Effector CD8-positive, alpha-beta T cell (primary cell): Measurements from ENCODE around the gene ZRANB2.
A peak's percentile ranks its signal among the peaks of the same experiment; 100 is the strongest.

ENCODE experiments used
- DNase-seq: peaks from one replicate; lab custom pipeline; 2025; lab: John Stamatoyannopoulos, UW

ZRANB2 gene

DNA sequence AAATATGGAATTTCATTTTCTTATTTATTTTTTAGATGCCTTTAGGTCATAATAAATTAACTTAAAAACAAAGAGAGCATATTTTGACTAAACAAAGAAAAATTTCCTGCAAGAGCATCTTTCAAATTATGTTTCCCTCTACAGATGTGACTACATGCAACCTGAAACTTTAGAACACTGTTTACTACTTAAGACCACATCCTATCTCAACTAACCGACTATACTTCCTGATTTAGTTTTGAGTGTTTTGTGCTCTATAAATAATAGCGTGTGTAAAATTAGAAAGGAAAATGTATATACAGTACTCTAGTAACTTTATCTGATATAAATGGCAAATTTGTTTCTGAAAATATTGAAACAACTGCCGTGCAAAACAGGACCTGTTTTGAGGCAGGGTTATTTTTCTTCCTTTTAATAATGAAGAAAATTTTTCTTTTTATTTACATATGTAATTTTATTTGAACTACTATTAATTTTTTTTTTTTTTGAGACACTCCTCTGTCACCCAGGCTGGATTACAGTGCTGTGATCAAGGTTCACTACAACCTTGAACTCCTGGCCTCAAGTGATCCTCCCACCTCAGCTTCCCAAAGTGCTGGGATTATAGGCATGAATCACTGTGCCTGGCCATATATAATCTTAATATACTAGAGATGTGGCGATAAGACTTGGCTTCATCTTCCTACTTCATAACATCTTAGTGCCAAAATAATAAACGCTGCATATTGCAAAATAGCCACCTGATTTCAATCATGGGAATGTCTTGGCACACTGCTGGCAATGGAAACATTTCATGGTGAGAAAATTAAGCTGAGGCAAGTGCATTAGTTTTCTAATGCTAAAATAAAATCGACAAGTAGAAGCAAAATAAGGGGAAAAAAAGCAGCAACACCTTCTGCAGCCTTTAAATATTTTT, 12.3 kb downstream of the ZRANB2 start:
- DNase-seq: no peak

DNA sequence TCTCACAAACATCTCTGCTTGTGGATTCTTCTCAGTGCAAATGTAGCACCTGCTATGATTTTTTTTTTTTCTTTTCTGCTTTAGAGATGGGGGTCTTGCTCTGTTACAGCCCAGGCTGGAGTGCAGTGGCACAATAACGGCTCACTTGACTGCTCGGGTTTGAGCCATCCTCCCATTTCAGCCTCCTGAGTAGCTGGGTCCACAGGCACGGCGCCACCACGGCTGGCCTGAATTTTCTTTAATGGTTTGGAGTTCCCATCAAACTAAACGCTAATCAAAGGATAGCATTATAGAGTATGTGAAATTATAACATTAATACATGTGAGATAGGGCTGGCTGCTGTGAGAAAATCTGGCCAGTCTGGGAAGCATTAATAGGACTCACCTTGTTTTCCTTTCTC, 26.0 kb downstream of the ZRANB2 start:
- DNase-seq: no peak

DNA sequence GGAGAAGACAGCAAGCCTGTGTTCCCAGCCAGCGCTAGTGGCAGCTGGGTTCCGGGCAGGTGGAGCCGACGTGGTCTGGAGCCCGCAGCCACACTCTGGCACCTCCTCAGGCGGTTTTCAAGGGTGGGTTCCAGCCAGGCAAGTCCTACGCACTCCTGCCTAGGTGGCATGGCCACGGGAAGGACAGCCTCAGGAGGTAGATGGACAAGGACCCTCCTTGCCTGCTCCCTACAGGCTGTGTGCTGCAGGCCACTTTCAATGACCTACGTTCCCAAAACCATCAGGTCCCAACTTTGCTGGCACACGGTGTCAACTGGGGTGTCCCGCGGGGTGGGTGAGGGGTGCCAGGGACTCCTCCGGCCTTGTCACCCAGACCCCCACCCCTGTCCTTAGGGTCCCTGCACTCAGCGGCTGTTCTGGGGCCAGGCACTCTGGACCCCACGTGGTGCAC, 26.5 kb downstream of the ZRANB2 start:
- DNase-seq: no peak

DNA sequence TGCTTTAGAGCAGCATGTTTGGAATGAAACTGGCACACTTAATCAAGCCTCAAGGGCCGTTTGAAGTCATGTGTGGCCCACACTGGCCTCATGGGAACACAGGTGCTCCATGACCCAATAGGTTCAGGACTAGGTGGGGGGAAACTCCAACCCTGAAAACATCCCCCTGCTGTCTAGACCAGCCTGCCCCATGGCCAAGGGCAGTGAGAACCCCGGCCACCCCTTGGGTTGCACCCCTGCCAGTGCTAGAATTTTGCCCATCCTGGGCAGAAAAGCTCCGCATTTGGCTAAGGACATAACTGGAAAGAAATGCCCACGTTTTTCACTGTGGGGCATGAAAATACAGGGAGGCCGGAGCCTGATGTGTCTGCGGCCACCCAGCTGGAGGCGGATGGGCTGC, 27.1 kb downstream of the ZRANB2 start:
- no peak for DNase-seq

DNA sequence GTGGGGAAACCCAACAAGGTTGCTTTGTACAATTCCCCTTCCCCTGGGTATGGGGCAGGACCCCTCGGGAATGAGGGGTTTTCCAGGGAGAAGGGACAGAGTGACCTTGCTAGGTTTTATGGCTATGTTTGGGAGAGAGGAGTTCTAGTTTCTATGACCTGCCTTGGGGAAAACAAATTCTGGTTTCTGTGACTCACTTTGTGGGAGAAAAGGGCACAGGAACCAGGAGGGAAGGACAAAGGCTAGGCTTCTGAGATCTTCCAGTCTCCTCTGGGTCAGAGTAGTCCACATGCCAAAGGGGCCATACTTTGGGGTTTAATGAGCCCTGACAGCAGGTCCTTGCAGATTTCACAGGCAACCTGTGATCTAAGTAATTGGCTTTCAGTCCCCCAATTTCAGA, 27.7 kb downstream of the ZRANB2 start:
- DNase-seq: no peak

DNA sequence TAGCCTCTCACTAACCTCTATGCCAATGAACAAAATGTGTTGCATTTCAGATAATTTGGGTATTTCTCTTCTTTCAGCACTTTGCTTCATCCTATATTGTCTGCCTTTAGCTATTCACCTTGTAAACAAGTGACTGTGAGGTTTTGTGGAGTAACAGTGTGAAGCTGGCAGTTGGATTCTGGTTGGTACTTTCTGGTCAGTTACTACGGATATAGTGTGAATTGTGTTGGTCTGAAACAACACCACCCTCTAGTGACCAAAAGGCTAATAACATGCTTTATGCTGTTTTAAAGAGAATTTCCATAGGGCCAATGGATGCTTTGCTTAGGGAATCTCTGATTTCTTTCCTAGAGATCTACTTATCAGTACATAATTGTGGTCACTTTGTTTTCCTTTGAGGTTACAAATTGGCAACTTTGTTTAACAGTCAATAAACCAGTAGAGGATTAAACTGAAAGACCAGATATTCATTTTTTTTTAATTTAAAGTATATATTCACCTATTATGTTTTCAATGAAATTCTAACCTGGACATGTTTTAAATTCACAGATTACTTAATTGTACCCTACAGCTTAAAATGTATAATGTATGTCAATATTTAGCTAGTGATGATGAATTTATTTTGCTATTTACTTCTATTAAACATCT, 30.8 kb downstream of the ZRANB2 start:
- no peak for DNase-seq

DNA sequence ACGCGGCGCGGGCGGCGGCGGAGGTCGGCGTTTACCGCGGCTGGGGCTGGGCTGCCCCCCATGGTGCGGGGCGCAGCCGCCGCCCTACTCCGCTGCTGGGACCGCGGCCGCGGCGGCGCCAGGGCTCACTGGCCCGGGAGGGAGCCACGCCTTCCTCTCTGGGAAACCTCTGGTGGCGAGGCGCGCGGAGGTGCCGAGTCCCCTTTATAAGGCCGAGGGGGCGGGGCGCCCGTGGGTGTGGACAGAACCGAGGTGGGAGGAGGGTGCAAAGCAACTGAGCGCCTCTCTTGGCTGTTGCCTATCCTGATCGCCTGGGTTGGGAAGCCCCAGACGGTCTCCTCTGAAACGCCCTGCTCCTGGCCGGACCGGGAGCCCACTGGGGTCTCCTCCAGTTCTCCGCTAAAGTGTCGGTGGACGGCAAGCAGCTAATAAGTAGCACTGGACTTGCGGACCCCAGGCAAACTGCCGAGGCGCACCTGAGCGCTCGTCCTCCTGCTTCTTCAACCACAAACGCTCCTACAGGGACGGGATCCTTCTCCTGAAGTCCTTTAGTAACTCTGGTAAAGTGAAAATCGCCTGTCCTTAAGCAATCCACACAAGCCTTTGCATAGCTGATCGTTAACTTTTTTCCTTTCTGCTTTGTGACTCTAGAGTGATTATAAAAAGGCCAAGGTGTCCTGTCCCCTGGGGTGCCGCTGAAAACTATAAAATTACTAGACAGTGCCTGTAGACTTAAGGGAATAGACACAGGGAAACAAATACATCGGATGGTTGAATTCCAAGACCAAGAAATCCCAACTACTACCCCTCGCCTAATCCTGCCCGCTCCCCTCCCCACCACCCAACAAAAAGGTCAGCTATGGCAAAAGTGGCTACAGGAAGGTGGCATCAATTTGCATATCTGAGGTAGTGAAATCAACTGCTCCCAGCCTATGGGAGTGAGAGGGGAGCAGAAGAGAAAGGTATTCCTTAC, 32.9 kb downstream of the ZRANB2 start, which contains the start of gene PTGER3:
TSS of gene PTGER3 (minus strand) at position 182 of the 973 bp plus-strand sequence. CDS start 239 bp downstream, outside the sequence.
- peak; percentile 33 for DNase-seq

DNA sequence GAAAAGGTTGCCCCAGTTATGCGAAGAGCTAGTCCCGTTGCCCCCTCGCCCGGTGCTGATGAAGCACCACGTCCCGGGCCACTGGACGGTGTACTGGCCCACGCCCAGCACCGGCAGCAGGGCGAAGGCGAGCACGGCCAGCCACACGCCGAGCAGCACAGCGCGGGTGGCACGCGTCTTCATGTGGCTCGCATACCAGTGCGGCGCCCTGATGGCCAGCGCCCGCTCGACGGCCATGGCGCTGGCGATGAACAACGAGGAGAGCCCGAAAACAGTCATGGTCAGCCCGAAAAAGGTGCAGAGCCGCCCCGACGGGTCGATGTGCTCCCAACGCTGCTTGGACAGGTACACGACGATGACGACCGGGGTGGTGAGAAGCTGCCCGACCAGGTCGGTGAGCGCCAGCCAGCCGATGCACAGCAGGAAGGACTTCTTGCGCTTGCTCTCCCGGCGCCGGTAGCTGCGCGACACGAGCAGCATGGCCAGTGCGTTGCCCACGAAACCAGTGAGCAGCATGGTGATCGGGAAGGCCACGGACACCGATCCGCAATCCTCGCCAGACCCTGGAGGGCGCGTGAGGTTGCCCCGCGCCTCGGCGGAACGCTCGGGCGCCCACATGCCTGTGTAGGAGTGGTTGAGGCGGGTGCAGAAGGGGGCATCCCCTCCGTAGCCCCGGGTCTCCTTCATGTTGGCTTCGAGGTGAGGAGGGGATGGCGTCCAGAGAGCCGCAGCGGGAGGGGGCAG, 33.8 kb downstream of the ZRANB2 start:
- no peak for DNase-seq

DNA sequence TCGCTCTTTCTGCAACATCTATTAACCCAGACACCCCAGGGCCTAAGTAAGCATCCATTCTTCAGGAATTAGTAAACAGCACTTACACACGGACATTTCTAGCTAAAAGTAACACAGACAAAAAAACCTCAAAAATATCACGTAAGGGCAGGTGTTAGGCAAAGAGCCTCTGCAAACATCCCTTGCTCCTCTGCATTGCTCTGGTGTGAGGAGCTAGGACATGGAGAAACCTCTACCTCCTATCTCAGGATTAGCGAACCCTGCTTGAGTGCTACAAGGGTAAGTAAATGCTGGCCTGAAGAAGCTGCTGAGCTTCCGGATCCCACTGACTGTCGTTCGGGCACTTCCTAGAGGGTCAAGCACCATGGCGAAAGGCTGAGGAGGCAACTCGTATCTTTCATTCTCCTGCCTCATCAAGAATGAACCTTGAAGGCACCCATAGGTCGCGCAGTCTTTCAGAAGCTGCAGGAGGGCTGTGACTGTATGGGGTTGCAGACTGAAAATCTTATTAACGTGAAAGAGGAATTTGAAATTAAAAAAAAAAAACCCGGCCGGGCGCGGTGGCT, 35.3 kb downstream of the ZRANB2 start:
- DNase-seq: no peak

DNA sequence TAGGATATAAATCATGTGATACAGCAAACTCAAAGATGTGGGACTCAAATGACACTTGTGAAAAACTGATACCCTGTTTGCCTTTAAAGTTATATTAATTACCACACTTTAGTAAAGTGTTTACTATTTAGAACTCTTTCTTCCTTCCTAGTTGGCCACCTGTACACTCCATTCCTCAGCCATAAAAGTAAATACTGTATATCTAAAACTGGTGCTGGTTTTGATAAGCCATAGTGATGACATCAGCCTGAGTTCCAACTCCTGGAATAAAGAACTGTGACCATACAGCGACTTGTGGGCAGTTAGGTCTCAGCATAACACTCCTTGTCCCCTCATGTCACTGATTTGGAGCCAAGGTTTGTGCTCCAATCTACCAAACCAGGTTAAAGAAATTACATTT, 36.0 kb downstream of the ZRANB2 start:
- DNase-seq: no peak

DNA sequence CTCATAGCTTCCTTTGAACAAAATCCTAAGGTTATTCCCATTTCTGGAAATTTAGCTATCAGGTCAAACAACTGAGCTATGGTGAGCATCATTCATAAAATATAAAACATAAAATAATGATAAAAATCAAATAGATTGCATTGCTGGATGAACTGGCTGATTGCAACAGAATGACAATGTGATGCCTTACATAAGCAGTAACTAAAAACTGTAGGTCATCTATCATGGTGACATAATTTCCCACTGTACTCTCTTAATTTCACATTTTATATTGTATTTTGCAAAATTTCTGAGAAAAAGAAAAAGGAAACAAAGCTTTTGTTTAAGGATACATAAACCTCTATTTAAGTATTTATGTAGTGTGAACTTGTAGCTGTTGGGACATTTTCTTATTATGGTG, 37.8 kb downstream of the ZRANB2 start:
- no peak for DNase-seq

DNA sequence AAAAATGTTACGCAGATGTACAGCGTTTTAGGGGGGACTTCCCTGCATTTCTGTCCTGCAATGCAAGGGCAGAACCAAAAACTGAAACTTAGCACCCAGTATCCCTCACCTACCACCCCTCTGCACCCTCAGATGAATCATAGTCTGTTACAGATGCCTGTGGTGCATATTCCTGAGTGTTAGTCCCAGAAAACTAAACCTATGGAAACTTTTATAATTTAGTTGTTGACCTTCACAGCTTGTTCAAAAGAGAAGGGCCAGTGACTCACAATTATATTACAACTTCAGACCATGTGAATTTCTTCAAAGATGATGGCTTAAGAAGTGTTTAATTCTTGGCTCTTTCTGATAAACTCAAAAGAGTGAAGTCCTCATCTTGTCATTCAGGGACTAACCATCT, 39.0 kb downstream of the ZRANB2 start:
- DNase-seq: no peak

DNA sequence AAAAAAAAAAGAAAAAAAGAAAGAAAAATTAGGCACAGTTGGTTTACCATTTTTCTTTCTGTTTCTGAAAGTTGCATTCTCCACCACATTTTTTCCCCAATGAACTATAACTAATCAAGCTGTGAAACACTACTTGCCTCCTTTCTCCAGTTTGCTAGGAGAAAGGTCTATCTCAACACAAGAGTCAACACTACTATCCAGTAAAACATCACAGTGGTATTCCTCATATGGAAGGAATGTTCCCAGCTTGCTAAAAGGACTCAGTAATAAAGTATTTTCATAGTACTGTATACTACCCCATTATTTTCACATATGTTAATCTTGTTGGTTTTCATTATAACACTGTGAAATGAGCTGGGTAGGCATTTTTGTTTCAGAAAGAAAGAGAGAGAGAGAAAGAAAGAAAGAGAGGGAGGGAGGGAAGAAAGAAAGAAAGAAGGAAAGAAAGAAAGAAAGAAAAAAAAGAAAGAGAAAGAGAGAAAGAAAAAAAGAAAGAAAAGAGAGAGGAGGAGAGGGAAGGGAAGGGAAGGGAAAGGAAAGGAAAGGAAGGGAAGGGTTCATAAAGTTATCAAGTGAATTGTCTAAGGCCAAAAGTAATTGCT, 41.1 kb downstream of the ZRANB2 start:
- DNase-seq: no peak

DNA sequence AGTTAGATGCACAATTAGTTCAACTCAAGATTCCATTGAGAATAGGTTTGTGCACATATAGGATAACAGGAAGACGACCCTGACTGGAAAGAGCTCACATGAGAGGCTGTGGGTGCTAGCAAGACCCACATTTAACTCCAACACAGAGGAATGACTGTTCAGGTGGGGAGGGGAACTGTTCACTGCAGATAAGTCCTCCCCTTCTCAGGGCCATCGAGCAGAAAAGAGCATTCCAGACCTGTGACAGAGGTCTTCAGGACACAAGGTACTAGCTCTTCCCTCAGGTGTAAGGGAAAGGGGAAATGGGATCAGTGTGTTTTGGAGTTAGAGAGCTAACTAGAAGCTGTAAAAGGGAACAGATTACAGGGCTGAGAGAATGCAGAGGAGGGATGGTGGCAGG, 41.9 kb downstream of the ZRANB2 start:
- no peak for DNase-seq

DNA sequence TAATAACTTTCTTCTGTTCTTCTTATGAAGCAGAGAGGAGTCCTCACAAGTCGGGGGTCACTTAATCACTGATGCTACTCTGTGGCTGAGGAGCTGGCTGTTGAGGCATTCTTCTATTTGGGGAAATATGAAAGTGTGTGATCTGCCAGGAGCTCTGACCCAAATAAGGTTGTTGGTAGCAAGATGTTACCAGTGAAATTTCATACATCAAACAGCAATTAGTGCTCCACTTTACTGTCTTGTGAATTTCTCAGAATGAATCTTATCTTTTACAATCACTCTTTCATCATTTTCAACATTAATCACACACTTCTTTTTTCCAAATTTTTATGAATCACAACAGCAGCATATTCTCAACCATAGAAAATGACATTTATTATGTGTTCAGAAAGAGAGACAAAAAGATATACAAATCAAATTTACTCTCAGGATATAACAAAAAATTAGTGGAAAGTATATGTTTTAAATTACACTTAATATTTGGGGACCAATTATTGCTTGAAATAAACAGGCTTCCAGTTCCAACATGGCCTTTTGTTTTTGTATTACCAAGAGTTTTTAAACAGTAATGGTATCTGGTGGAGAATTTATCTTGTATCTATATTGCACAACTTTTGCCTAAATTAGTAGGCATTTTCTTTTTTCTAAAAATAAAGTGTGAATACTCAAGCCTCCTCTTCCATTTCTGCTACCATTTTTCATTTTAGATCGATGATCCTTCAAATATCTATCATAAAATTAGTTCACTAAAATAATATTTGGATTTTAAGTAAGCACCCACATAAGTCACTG, 42.8 kb downstream of the ZRANB2 start:
- DNase-seq: no peak

DNA sequence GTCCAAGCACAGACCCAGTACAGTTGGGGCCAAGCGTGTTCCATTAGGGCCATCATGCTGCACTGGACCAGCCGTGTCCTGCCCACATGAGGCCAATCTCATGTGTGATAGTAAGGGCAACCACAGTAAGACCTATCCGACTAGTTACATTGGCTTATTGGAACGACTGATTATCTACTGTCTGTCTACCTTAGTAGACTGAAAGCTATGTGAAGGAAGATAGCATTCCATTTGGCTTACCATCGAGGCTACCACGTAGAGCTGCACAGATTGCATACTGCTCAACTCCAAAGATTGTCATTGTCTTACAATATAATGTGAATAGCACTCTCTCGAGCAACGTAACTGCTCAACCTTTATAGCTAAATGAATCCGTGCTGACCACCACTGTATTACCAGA, 43.8 kb downstream of the ZRANB2 start:
- DNase-seq: no peak

DNA sequence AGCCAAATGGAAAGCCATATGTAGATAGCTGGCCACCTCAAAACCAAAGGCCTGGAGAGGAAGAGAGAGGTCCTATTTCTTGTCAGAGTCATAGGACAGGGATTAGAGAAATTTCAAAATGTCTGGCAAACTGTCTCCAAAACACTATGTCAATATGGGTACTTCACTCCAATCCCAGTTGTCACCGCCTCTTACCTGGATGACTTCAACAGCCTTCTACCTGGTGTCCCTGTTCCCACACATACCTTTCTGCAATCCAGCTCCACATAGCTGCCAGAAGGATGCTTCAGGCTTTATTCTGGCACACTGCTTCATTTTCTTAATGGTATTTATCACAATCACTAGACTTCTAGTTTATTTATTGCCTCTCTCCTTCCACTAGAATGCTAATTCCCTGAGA, 47.7 kb downstream of the ZRANB2 start:
- no peak for DNase-seq

DNA sequence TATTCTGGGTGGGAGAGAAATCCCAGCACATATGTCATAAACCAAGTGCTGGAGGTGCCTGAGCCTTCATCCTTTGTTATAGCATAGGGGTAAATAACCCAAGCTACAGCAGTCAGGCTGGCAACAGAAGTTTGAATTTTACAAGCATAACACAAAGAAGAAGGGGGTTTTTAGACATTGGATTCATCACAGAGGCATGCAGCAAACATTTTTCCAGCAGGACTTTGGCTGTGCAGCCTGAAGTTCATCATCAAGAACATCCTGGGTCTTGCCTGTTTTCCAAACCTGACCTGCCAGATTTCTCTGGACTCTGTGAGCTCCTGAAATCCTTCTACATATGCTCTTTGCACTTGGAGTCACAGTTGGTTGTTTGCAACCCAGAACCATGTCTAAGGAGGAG, 49.4 kb downstream of the ZRANB2 start:
- DNase-seq: no peak

DNA sequence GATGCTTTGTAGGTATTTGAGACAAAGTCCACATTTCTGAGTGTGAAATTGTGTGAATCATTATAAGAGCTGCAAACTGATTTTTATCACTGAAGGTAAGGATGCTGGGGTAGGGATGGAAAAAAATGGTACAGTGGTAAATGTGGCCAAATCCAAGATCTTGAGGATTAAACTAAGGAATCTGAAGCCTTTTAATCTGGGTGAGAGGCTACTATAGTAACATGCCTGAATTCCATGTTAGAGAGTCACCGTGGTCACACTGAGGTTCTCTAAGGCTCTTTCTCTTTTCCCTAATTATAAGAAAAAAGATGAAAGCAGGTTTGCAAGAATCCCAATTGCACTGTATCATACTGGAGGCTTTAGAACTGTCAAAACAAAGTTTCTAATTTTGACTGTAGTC, 50.8 kb downstream of the ZRANB2 start:
- no peak for DNase-seq

DNA sequence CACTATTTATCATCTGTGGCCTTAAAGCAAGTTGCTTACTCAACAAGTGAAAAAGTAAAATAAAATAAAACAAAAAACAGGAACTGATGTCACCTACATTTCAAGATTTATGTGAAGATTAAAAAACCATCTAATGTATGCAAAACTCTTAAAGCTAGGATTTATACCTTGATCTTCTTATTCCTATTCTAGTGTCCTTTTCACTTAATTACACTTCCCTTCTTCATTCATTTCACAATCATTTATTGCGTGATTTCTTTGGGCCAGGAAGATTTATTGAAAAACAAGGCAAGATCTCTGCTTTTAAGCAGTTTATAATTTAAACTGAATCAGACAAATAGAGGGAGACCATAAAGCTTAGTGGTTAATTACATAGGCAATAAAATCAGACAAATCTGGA, 51.9 kb downstream of the ZRANB2 start:
- DNase-seq: no peak
